H9 (cell line): ENCODE measurements around the gene KIF24. TPM values are rescaled to one million over a fixed set of nuclear protein-coding genes. Genes with fewer than 3 reads are reported as not detected.

Experiments used
- DNase-seq: peaks from one replicate; pipeline ENCODE4 v3.0.0-alpha.2; 2017
- H2AFZ ChIP-seq: one replicate; pipeline ENCODE4 v1.6.1; 2013; ENCODE audit warnings: mild to moderate bottlenecking, low read length, control low read depth, moderate library complexity
- H2AK5ac ChIP-seq: 2 replicates; pipeline ENCODE4 v1.6.1; 2013; ENCODE audit warnings: low read length, control low read depth, mixed read lengths; ENCODE audit not compliant: insufficient read length
- H2BK120ac ChIP-seq: one replicate; pipeline ENCODE4 v1.6.1; 2013; ENCODE audit warnings: low read depth, mild to moderate bottlenecking, low read length, control low read depth, inconsistent platforms; ENCODE audit not compliant: poor library complexity, severe bottlenecking
- H2BK12ac ChIP-seq: 2 replicates; pipeline ENCODE4 v1.6.1; 2013; ENCODE audit warnings: low read length, control low read depth, mixed read lengths, low read depth; ENCODE audit not compliant: insufficient read length
- H2BK15ac ChIP-seq: 2 replicates; pipeline ENCODE4 v1.6.1; 2013; ENCODE audit warnings: low read depth, low read length, control low read depth
- H2BK20ac ChIP-seq: one replicate; pipeline ENCODE4 v1.6.1; 2013; ENCODE audit warnings: low read depth, mild to moderate bottlenecking, low read length, control low read depth, inconsistent platforms; ENCODE audit not compliant: poor library complexity, severe bottlenecking
- H2BK5ac ChIP-seq: 2 replicates; pipeline ENCODE4 v1.6.1; 2013; ENCODE audit warnings: low read length, control low read depth, mixed read lengths; ENCODE audit not compliant: insufficient read length
- H3K14ac ChIP-seq: 2 replicates; pipeline ENCODE4 v1.6.1; 2013; ENCODE audit warnings: low read length, control low read depth; ENCODE audit not compliant: insufficient read depth
- H3K18ac ChIP-seq: 2 replicates; pipeline ENCODE4 v1.6.1; 2013; ENCODE audit warnings: low read depth, mild to moderate bottlenecking, mixed read lengths, low read length, control low read depth; ENCODE audit not compliant: insufficient read length
- H3K23ac ChIP-seq: 2 replicates; pipeline ENCODE4 v1.6.1; 2013; ENCODE audit warnings: low read length, control low read depth, mixed read lengths, low read depth; ENCODE audit not compliant: insufficient read length
- H3K23me2 ChIP-seq: 2 replicates; pipeline ENCODE4 v1.6.1; 2013; ENCODE audit warnings: low read depth, mild to moderate bottlenecking, mixed read lengths, low read length, control low read depth; ENCODE audit not compliant: insufficient read length, poor library complexity, severe bottlenecking
- H3K27ac ChIP-seq: 2 replicates; pipeline ENCODE4 v1.5.1; 2013; ENCODE audit warnings: low read length, control low read depth, mixed read lengths, low read depth; ENCODE audit not compliant: insufficient read length
- H3K27me3 ChIP-seq: 2 replicates; pipeline ENCODE4 v1.6.1; 2013; ENCODE audit warnings: low read length, control low read depth, inconsistent platforms; ENCODE audit not compliant: insufficient read depth
- H3K4ac ChIP-seq: 2 replicates; pipeline ENCODE4 v1.6.1; 2013; ENCODE audit warnings: low read depth, mild to moderate bottlenecking, control low read depth, inconsistent platforms, low read length, moderate library complexity
- H3K4me1 ChIP-seq: 2 replicates; pipeline ENCODE4 v1.6.1; 2013; ENCODE audit warnings: low read length, control low read depth, inconsistent platforms; ENCODE audit not compliant: insufficient read depth
- H3K4me2 ChIP-seq: 2 replicates; pipeline ENCODE4 v1.6.1; 2013; ENCODE audit warnings: low read length, control low read depth, mixed read lengths; ENCODE audit not compliant: insufficient read length, insufficient read depth
- H3K56ac ChIP-seq: 2 replicates; pipeline ENCODE4 v1.6.1; 2013; ENCODE audit warnings: low read depth, mild to moderate bottlenecking, mixed read lengths, low read length, control low read depth; ENCODE audit not compliant: insufficient read length
- H3K79me1 ChIP-seq: 2 replicates; pipeline ENCODE4 v1.6.1; 2013; ENCODE audit warnings: low read depth, mild to moderate bottlenecking, moderate library complexity, low read length, control low read depth, inconsistent platforms; ENCODE audit not compliant: insufficient read depth, poor library complexity, severe bottlenecking
- H3K79me2 ChIP-seq: 2 replicates; pipeline ENCODE4 v1.6.1; 2013; ENCODE audit warnings: low read length, control low read depth, inconsistent platforms; ENCODE audit not compliant: insufficient read depth
- H3K9ac ChIP-seq: 2 replicates; pipeline ENCODE4 v1.6.1; 2013; ENCODE audit warnings: low read length, control low read depth, mixed read lengths; ENCODE audit not compliant: insufficient read length; ENCODE audit errors: extremely low read depth
- H3K9me3 ChIP-seq: one replicate; pipeline ENCODE4 v1.6.1; 2013; ENCODE audit warnings: low read depth, low read length, inconsistent platforms; ENCODE audit not compliant: control insufficient read depth
- H3T11ph ChIP-seq: one replicate; pipeline ENCODE4 v1.6.1; 2013; ENCODE audit warnings: mild to moderate bottlenecking, low read length, control low read depth, inconsistent platforms
- H4K20me1 ChIP-seq: one replicate; pipeline ENCODE4 v1.6.1; 2013; ENCODE audit not compliant: control insufficient read depth, insufficient read length, insufficient read depth
- H4K5ac ChIP-seq: 2 replicates; pipeline ENCODE4 v1.6.1; 2013; ENCODE audit warnings: low read depth, mild to moderate bottlenecking, mixed read lengths, low read length, control low read depth; ENCODE audit not compliant: insufficient read length
- H4K8ac ChIP-seq: replicated peaks from 2 replicates; pipeline ENCODE4 v1.6.1; 2013; ENCODE audit warnings: low read length, control low read depth, mixed read lengths, low read depth; ENCODE audit not compliant: insufficient read length
- H4K91ac ChIP-seq: 2 replicates; pipeline ENCODE4 v1.6.1; 2013; ENCODE audit warnings: low read depth, mild to moderate bottlenecking, moderate library complexity, mixed read lengths, low read length, control low read depth; ENCODE audit not compliant: insufficient read length
- H3K27ac Mint-ChIP-seq, 3 experiments: 2 replicates in 2 of 3; 3 replicates in 1 of 3; pipeline ENCODE4 v1.8.0; 2020 to 2021; ENCODE audit warnings: mixed read lengths in 3 of 3, mild to moderate bottlenecking in 1 of 3, moderate library complexity in 1 of 3
- H3K27me3 Mint-ChIP-seq: 2 replicates; pipeline ENCODE4 v1.8.0; 2021; ENCODE audit warnings: low read depth, mild to moderate bottlenecking, moderate library complexity, mixed read lengths
- H3K36me3 Mint-ChIP-seq, 3 experiments: 2 replicates in 2 of 3; 3 replicates in 1 of 3; pipeline ENCODE4 v1.8.0; 2020 to 2021; ENCODE audit warnings: low read depth in 3 of 3, mixed read lengths in 3 of 3; ENCODE audit not compliant: insufficient read depth in 1 of 3
- H3K4me1 Mint-ChIP-seq, 2 experiments: 2 replicates each; pipeline ENCODE4 v1.8.0; 2020; ENCODE audit warnings: mixed read lengths in 2 of 2
- H3K4me3 Mint-ChIP-seq, 2 experiments: 2 replicates in 1 of 2; 3 replicates in 1 of 2; pipeline ENCODE4 v1.8.0; 2020 to 2021; ENCODE audit warnings: mild to moderate bottlenecking in 2 of 2, mixed read lengths in 2 of 2, moderate library complexity in 1 of 2
- H3K9me3 Mint-ChIP-seq, 2 experiments: 2 replicates in 1 of 2; 3 replicates in 1 of 2; pipeline ENCODE4 v1.8.0; 2020; ENCODE audit warnings: mild to moderate bottlenecking in 2 of 2, mixed read lengths in 2 of 2, moderate library complexity in 1 of 2
- WGBS: extraction: QIAGEN DNeasy Blood & Tissue Kit; methylation state at CpG from one replicate; pipeline ENCODE4 v1.1.7; 2013; ENCODE audit warnings: missing lambda C conversion rate, low lambda C conversion rate, mixed read lengths; ENCODE audit not compliant: insufficient read length; ENCODE audit errors: extremely low coverage; 5-methylcytosine and 5-hydroxymethylcytosine counted together
- total RNA-seq: library from RNA; stranded (reverse); gene quantifications from 2 replicates; pipeline ENCODE4 v1.2.1, GENCODE V29; 2021
- TF ChIP-seq, protein P1 (sequence below): fragments of 200-600 bp; sonication (generic); conservative IDR thresholded peaks from 3 replicates; pipeline ENCODE4 v1.8.0; 2021; ENCODE audit warnings: antibody characterized with exemption, mild to moderate bottlenecking

KIF24 gene
- total RNA-seq, 1 experiment from 2014 or later: 4.0 TPM

DNA sequence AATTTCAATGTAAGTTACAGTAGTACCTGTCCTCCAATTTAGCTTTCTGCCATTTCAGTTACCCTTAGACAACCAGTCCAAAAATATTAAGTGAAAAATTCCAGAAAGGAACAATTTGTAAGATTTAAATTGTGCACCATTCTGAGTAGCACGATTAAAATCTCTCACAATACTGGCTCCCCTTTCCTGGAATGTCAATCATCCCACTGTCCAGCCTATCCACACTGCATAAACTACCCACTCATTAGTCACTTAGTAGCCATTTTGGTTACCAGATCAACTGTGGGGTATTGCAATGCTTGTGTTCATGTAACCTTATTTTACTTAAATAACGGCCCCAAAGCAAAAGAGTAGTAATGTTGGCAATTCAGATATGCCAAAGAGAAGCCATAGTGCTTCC lies 11.6 kb downstream of the KIF24 start:
- H3K4me2 ChIP-seq: no peak overlapping the region

More for the DNA sequence above, 11.6 kb downstream of the KIF24 start:
- no peak overlapping the region for H3K18ac ChIP-seq
- Mint-ChIP-seq H3K9me3 (no peaks in the 10 kb centered on the region), H3K4me1 (no peaks in the 10 kb centered on the region), H3K27ac (no peak overlapping the region), H3K4me3 (no peak overlapping the region), H3K27me3 (no peaks in the 10 kb centered on the region), H3K36me3 (no peaks in the 10 kb centered on the region)
- H2BK120ac ChIP-seq: no peak overlapping the region
- H3K23me2 ChIP-seq: no peaks in the 10 kb centered on the region
- WGBS: no CpG with 5 or more reads among the region's 2 CpGs
- H3K23ac ChIP-seq: no peak overlapping the region
- no peak overlapping the region for H2BK5ac ChIP-seq
- no peak overlapping the region for H3K9ac ChIP-seq
- H4K8ac ChIP-seq: no peak overlapping the region
- no peak overlapping the region for H3K14ac ChIP-seq
- no peak overlapping the region for H2BK20ac ChIP-seq
- H3K56ac ChIP-seq: no peak overlapping the region
- no peaks in the 10 kb centered on the region for H3K4me1 ChIP-seq
- no peak overlapping the region for H3T11ph ChIP-seq
- H3K27ac ChIP-seq: no peak overlapping the region
- no peak overlapping the region for H2AFZ ChIP-seq
- H2BK12ac ChIP-seq: no peak overlapping the region
- H2AK5ac ChIP-seq: no peak overlapping the region
- no peak for DNase-seq
- H3K79me2 ChIP-seq: no peaks in the 10 kb centered on the region; the same call in 1 of the 2 replicates
- no peaks in the 10 kb centered on the region for H3K27me3 ChIP-seq
- no peaks in the 10 kb centered on the region for H3K79me1 ChIP-seq
- TF ChIP-seq, protein P1, sequence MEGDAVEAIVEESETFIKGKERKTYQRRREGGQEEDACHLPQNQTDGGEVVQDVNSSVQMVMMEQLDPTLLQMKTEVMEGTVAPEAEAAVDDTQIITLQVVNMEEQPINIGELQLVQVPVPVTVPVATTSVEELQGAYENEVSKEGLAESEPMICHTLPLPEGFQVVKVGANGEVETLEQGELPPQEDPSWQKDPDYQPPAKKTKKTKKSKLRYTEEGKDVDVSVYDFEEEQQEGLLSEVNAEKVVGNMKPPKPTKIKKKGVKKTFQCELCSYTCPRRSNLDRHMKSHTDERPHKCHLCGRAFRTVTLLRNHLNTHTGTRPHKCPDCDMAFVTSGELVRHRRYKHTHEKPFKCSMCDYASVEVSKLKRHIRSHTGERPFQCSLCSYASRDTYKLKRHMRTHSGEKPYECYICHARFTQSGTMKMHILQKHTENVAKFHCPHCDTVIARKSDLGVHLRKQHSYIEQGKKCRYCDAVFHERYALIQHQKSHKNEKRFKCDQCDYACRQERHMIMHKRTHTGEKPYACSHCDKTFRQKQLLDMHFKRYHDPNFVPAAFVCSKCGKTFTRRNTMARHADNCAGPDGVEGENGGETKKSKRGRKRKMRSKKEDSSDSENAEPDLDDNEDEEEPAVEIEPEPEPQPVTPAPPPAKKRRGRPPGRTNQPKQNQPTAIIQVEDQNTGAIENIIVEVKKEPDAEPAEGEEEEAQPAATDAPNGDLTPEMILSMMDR: no peak
- H2BK15ac ChIP-seq: no peak overlapping the region
- no peak overlapping the region for H3K4ac ChIP-seq
- no peaks in the 10 kb centered on the region for H3K9me3 ChIP-seq
- H4K20me1 ChIP-seq: no peaks in the 10 kb centered on the region
- no peak overlapping the region for H4K91ac ChIP-seq
- no peak overlapping the region for H4K5ac ChIP-seq
